Liver (tissue), 3 donors: Measurements from ENCODE around the gene ITGB1.

Source experiments
- CTCF ChIP-seq: fragments of 150-350 bp; IDR thresholded peaks from 2 replicates; pipeline ENCODE4 v1.5.1; 2017; ENCODE audit warnings: improper control_type of control experiment, low read depth, low read length; ENCODE audit not compliant: missing input control
- FOXA1 ChIP-seq: IDR thresholded peaks from 2 replicates; pipeline ENCODE4 v1.6.1; 2016; ENCODE audit warnings: antibody characterized with exemption
- HNF4A ChIP-seq, 2 donors: conservative IDR thresholded peaks; 2 replicates each; pipeline ENCODE4 v1.6.1; 2016; ENCODE audit warnings: antibody characterized with exemption in 2 of 2, mild to moderate bottlenecking in 2 of 2
- JUND ChIP-seq, 2 donors: IDR thresholded peaks; 2 replicates each; pipeline ENCODE4 v1.6.1; 2016; ENCODE audit warnings: antibody characterized with exemption in 2 of 2
- MAX ChIP-seq: IDR thresholded peaks from 2 replicates; pipeline ENCODE4 v1.6.1; 2016; ENCODE audit warnings: antibody characterized with exemption
- RAD21 ChIP-seq, 2 donors: IDR thresholded peaks; 2 replicates each; pipeline ENCODE4 v1.6.1; 2016; ENCODE audit warnings: antibody characterized with exemption in 2 of 2, mild to moderate bottlenecking in 2 of 2
- REST ChIP-seq: IDR thresholded peaks from 2 replicates; pipeline ENCODE4 v1.6.1; 2016; ENCODE audit warnings: antibody characterized with exemption, mild to moderate bottlenecking
- RXRA ChIP-seq, 2 donors: IDR thresholded peaks; 2 replicates each; pipeline ENCODE4 v1.6.1; 2017 to 2018; ENCODE audit warnings: antibody characterized with exemption in 2 of 2, mild to moderate bottlenecking in 1 of 2
- SP1 ChIP-seq: IDR thresholded peaks from 2 replicates; pipeline ENCODE4 v1.6.1; 2018; ENCODE audit warnings: antibody characterized with exemption, mild to moderate bottlenecking
- TAF1 ChIP-seq: conservative IDR thresholded peaks from 2 replicates; pipeline ENCODE4 v1.6.1; 2016; ENCODE audit warnings: antibody characterized with exemption, mild to moderate bottlenecking
- ZBTB33 ChIP-seq: IDR thresholded peaks from 2 replicates; pipeline ENCODE4 v1.6.1; 2016; ENCODE audit warnings: antibody characterized with exemption
- TF ChIP-seq, protein P1 (sequence below): IDR thresholded peaks from 2 replicates; pipeline ENCODE4 v1.6.1; 2016; ENCODE audit warnings: antibody characterized with exemption
- donor health status: healthy.
- donor health status: healthy.

- TF ChIP-seq MAX (no peak), CTCF (no peak), RAD21 (IDR thresholded peaks at IDR 0.05) (no peak), TAF1 (no peak), RXRA (IDR thresholded peaks at IDR 0.05) (no peak), REST (no peak), JUND (IDR thresholded peaks at IDR 0.05) (no peak), SP1 (no peak), HNF4A (conservative IDR thresholded peaks at IDR 0.05) (no peak), FOXA1 (no peak), ZBTB33 (no peak)
- TF ChIP-seq, protein P1, sequence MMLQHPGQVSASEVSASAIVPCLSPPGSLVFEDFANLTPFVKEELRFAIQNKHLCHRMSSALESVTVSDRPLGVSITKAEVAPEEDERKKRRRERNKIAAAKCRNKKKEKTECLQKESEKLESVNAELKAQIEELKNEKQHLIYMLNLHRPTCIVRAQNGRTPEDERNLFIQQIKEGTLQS, result no peak
These were observed 48.4 kb upstream of the ITGB1 start for GRCh38 chr10:33006342-33006887.
